ENCODE data around the gene CASK. TPM values are rescaled to one million over a fixed set of nuclear protein-coding genes. Genes with fewer than 3 reads are reported as not detected.

CASK gene
- total RNA-seq, 1 experiment from 2014 or later = 29.4 TPM

- H3K27me3 ChIP-seq (ENCODE audit: insufficient read depth, low read depth) = no peaks in the 10 kb centered on the region
- DNase-seq = no peak
- intact Hi-C loops (cut with micrococcal nuclease; ENCODE audit: unreplicated experiment) = no loop called here
- no peaks in the 10 kb centered on the region for H3K4me1 ChIP-seq (replicated peaks; ENCODE audit: insufficient read depth)
- no peaks in the 10 kb centered on the region for H3K9me2 ChIP-seq (ENCODE audit: insufficient read depth)
- no peak overlapping the region for H3K27ac ChIP-seq
- no peaks in the 10 kb centered on the region for H3K36me3 ChIP-seq (ENCODE audit: low read depth)
- no peak overlapping the region for H3K4me2 ChIP-seq
- CTCF ChIA-PET = no interaction called here
- no peak overlapping the region for H3K4me3 ChIP-seq
- H3F3A ChIP-seq (ENCODE audit: insufficient read depth, low read depth) = no peaks in the 10 kb centered on the region
- H4K20me1 ChIP-seq (ENCODE audit: insufficient read depth) = no peaks in the 10 kb centered on the region
- no peak for TF ChIP-seq EZH2 (IDR thresholded peaks at IDR 0.05; ENCODE audit: low read depth)
- TF ChIP-seq, protein P1, sequence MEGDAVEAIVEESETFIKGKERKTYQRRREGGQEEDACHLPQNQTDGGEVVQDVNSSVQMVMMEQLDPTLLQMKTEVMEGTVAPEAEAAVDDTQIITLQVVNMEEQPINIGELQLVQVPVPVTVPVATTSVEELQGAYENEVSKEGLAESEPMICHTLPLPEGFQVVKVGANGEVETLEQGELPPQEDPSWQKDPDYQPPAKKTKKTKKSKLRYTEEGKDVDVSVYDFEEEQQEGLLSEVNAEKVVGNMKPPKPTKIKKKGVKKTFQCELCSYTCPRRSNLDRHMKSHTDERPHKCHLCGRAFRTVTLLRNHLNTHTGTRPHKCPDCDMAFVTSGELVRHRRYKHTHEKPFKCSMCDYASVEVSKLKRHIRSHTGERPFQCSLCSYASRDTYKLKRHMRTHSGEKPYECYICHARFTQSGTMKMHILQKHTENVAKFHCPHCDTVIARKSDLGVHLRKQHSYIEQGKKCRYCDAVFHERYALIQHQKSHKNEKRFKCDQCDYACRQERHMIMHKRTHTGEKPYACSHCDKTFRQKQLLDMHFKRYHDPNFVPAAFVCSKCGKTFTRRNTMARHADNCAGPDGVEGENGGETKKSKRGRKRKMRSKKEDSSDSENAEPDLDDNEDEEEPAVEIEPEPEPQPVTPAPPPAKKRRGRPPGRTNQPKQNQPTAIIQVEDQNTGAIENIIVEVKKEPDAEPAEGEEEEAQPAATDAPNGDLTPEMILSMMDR (conservative IDR thresholded peaks at IDR 0.05) = no peak
- BruUV-seq (replicated peaks) = no TSS peak
- no peak overlapping the region for H2AFZ ChIP-seq
- POLR2A ChIA-PET (ENCODE audit: unreplicated experiment) = no interaction called here
- no peaks in the 10 kb centered on the region for H3K9me3 ChIP-seq (ENCODE audit: insufficient read depth, low read depth)
- no peaks in the 10 kb centered on the region for H3K79me2 ChIP-seq (ENCODE audit: low read depth)
These were observed 258.4 kb downstream of the CASK start for GRCh38 chrX:41664908-41665307.

GRCh38 chrX:41664375-41664901 lies 258.9 kb downstream of the CASK start:
- no peak overlapping the region for H3K27ac ChIP-seq
- CTCF ChIA-PET = no interaction called here
- POLR2A ChIA-PET (ENCODE audit: unreplicated experiment) = no interaction called here

DNA sequence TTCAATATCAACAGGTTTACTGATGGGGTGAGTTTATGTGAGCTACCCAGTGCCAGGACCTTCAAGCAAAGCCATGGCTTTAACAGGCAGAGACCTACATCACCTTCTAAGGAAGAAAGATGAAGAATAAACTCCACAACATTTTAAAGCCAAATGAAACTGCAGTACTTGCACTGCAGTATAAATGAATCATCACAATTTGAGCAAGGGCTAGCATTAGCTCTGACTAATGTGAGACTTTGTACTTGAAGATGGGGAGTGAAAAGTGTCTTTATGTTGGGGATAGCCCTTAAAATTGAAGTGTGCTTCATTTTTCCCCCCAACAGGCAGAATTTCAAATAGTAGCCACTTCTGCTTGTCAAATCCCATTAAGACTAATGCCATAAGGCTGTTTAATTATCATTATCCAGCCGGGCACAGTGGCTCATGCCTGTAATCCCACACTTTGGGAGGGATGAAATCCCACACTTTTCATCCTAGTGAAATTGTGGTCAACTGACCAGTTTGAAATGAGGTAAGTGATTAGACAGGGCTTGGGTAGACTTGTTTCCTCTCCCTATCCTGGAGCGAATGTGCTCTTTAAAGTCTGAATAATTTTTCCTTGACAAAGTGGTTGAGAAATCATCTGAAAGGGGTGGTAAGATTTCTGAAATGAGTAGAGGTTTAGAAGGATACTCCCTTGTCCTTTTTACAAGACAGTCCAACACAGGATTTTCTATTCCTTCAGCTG lies 261.8 kb downstream of the CASK start:
- no peak overlapping the region for H3K27ac ChIP-seq
- H3K4me1 ChIP-seq (replicated peaks; ENCODE audit: insufficient read depth) = no peaks in the 10 kb centered on the region
- ChIA-PET CTCF (no interaction called here), POLR2A (ENCODE audit: unreplicated experiment) (no interaction called here)
- no peak for TF ChIP-seq EZH2 (IDR thresholded peaks at IDR 0.05; ENCODE audit: low read depth)
- TF ChIP-seq, protein P1 (conservative IDR thresholded peaks at IDR 0.05) = no peak
- no peaks in the 10 kb centered on the region for H4K20me1 ChIP-seq (ENCODE audit: insufficient read depth)
- H3K27me3 ChIP-seq (ENCODE audit: insufficient read depth, low read depth) = no peaks in the 10 kb centered on the region
- BruUV-seq (replicated peaks) = no TSS peak
- H3K9me2 ChIP-seq (ENCODE audit: insufficient read depth) = no peaks in the 10 kb centered on the region
- H3K36me3 ChIP-seq (ENCODE audit: low read depth) = no peaks in the 10 kb centered on the region
- H3K79me2 ChIP-seq (ENCODE audit: low read depth) = no peaks in the 10 kb centered on the region
- DNase-seq = no peak
- no peak overlapping the region for H3K4me3 ChIP-seq
- no peak overlapping the region for H2AFZ ChIP-seq
- no peaks in the 10 kb centered on the region for H3F3A ChIP-seq (ENCODE audit: insufficient read depth, low read depth)
- no peak overlapping the region for H3K4me2 ChIP-seq
- no peaks in the 10 kb centered on the region for H3K9me3 ChIP-seq (ENCODE audit: insufficient read depth, low read depth)
- intact Hi-C loops (cut with micrococcal nuclease; ENCODE audit: unreplicated experiment) = no loop called here

More at GRCh38 chrX:41664375-41664901, 258.9 kb downstream of the CASK start:
- no peaks in the 10 kb centered on the region for H3K79me2 ChIP-seq (ENCODE audit: low read depth)
- no peak overlapping the region for H3K4me2 ChIP-seq
- TF ChIP-seq, protein P1 (conservative IDR thresholded peaks at IDR 0.05) = no peak
- TF ChIP-seq EZH2 (IDR thresholded peaks at IDR 0.05; ENCODE audit: low read depth) = no peak
- no peaks in the 10 kb centered on the region for H3F3A ChIP-seq (ENCODE audit: insufficient read depth, low read depth)
- H3K36me3 ChIP-seq (ENCODE audit: low read depth) = no peaks in the 10 kb centered on the region
- H3K4me1 ChIP-seq (replicated peaks; ENCODE audit: insufficient read depth) = no peaks in the 10 kb centered on the region
- no TSS peak for BruUV-seq (replicated peaks)
- no peaks in the 10 kb centered on the region for H3K9me2 ChIP-seq (ENCODE audit: insufficient read depth)
- no peaks in the 10 kb centered on the region for H3K27me3 ChIP-seq (ENCODE audit: insufficient read depth, low read depth)
- no peaks in the 10 kb centered on the region for H3K9me3 ChIP-seq (ENCODE audit: insufficient read depth, low read depth)
- DNase-seq = no peak
- H3K4me3 ChIP-seq = no peak overlapping the region
- H2AFZ ChIP-seq = no peak overlapping the region
- intact Hi-C loops (cut with micrococcal nuclease; ENCODE audit: unreplicated experiment) = no loop called here
- no peaks in the 10 kb centered on the region for H4K20me1 ChIP-seq (ENCODE audit: insufficient read depth)

All from PC-9 (cell line).